Gastroesophageal sphincter (tissue), 3 donors: ENCODE data around the gene SUPT3H.

Experiments
- CTCF ChIP-seq, 4 experiments: fragments of 200-600 bp in 2 of 4; fragments of 450-650 bp in 2 of 4; sonication (generic) in 1 of 4; IDR thresholded peaks; one replicate each; pipeline ENCODE4 v1.5.1; 2017 to 2019; ENCODE audit warnings: antibody characterized with exemption in 4 of 4, mild to moderate bottlenecking in 2 of 4, moderate library complexity in 2 of 4
- EP300 ChIP-seq: sonication (generic); formaldehyde crosslinking; IDR thresholded peaks from one replicate; pipeline ENCODE4 v1.6.1; 2017; ENCODE audit warnings: antibody characterized with exemption, mild to moderate bottlenecking
- POLR2A ChIP-seq, 2 donors: fragments of 450-650 bp; IDR thresholded peaks; one replicate each; pipeline ENCODE4 v1.6.1; 2017; ENCODE audit warnings: antibody characterized with exemption in 2 of 2, mild to moderate bottlenecking in 2 of 2, moderate library complexity in 1 of 2

GRCh38 chr6:45201484-45201883, 176.2 kb downstream of the SUPT3H start:
- TF ChIP-seq POLR2A (IDR thresholded peaks at IDR 0.05) (no peak), EP300 (no peak), CTCF (IDR thresholded peaks at IDR 0.05) (no peak)
